B cell (primary cell): Measurements from ENCODE around the gene ZNF334.

Experiments
- EZH2 ChIP-seq: IDR thresholded peaks from 2 replicates; pipeline ENCODE4 v1.6.1; 2012; ENCODE audit warnings: borderline replicate concordance, low read depth, mild to moderate bottlenecking, moderate library complexity, low read length; ENCODE audit not compliant: insufficient read depth, poor library complexity, severe bottlenecking
- TF ChIP-seq, protein P1 (sequence below): fragments of 200-600 bp; IDR thresholded peaks from one replicate; pipeline ENCODE4 v1.8.0; 2022; ENCODE audit warnings: antibody characterized with exemption, mild to moderate bottlenecking

DNA sequence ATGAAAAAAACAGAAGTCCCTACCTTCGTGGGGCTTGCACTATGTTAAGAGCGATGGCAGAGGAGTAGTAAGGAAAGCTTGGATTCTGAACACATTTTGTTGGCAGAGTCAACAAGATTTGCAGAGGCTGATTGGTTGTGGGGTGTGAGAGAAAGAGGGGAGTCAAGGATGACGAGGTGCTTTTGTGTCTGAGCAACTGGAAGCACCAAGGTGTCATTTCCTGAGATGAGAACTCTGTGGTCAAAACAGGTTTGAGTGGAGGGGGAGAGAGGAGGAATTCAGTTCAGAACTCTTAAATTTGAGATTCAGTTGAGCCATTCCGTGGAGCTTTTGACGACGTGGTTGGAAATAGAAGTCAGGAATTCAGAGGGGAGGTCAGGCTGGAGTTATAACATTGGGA is 33.6 kb upstream of the ZNF334 start:
- no peak for TF ChIP-seq EZH2
- TF ChIP-seq, protein P1, sequence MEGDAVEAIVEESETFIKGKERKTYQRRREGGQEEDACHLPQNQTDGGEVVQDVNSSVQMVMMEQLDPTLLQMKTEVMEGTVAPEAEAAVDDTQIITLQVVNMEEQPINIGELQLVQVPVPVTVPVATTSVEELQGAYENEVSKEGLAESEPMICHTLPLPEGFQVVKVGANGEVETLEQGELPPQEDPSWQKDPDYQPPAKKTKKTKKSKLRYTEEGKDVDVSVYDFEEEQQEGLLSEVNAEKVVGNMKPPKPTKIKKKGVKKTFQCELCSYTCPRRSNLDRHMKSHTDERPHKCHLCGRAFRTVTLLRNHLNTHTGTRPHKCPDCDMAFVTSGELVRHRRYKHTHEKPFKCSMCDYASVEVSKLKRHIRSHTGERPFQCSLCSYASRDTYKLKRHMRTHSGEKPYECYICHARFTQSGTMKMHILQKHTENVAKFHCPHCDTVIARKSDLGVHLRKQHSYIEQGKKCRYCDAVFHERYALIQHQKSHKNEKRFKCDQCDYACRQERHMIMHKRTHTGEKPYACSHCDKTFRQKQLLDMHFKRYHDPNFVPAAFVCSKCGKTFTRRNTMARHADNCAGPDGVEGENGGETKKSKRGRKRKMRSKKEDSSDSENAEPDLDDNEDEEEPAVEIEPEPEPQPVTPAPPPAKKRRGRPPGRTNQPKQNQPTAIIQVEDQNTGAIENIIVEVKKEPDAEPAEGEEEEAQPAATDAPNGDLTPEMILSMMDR: no peak
